ENCODE data around the gene CCNI2.

Gene CCNI2

DNA sequence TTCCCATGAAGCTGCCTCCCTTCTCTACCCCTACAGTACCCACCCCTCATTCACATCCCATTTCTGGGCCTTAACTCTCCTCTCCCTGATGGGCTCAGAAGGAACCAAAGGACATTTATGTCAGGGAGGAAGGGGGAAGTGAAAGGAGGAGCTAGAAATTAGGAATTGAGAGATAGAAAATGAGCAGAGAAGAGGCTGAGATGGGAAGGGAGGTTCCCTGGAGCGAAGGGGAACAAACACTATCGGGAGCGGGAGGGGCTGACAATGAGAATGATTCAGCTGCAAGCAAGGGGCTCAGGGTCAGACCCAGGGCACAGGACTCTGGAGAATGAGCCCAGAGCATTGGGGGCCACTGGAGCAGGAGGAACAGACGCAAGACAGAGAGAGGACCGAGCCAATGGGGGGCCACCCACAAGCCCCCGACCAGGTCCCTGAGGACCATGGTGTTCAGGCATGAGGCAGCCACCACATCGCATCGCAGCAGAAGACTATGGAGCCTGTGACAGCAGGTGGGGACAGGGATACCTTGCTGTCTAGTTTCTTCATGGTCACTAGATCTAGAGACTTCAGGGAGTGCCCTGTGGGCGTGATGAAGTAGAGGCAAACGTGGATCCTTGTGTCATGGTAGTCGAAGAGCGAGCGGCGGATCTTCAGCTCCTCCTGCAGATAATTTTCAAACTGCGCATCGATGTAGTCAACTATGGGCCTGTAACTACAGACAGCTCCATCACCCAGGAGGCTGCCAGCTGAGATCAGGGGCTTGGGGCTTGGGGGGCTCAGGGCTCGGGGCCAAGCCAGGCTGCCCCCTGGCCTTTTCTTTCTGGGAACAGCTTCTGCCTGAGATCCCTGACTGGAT is 16.2 kb downstream of the CCNI2 start:
- intact Hi-C loops (cut with DNase I): no loop called here
- peak in 2 of 10 donors; percentile 39 to 46 for DNase-seq

DNA sequence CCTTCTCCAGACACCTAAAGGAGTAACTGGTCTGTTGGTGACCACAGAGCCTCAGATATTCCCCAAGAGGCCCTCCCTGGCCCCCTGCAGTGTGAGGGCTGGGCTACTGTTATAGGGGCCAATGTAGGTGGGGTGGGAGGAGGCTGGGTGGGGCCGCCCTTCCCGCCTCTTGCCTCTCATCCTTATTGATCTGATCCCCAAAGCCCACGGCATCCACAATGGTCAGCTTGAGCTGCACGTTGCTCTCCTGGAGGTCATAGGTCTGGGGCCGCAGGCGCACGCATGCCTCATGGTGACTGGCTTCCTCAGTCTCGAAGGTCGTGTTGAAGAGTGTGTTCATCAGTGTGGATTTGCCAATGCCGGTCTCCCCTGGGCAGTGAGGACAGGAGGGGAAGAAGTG is 16.8 kb downstream of the CCNI2 start:
- DNase-seq: peak in 2 of 10 donors; percentile 28 to 30
- intact Hi-C loops (cut with DNase I): no loop called here

DNA sequence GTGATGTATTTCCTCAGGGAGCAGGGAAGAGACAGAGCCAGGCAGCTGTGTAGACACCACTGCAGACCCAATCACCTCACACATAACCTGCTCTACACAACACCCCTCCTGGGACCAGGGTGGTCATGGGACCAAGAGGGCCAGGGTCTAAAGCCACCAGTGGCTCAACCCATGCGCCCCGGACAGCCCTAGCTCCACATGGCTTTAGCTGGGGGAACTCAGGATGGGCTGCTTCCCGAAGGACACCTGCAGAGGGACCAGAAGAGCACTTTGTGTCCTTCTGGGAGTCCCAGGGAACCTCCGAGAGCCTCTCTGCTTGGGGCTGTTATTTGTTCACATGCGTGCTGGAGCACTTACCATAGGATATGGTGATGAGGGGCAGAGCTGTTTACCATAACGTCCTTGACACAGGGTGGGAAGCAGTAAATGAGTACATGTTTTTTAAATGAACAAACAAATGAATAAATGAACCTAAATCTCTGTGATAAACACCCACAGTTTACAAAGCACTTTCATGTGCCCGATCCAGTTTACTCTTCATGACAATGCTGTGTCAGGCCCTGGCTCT is 17.5 kb downstream of the CCNI2 start:
- intact Hi-C loops (cut with DNase I): no loop called here
- peak in 1 of 10 donors; percentile 10 for DNase-seq

DNA sequence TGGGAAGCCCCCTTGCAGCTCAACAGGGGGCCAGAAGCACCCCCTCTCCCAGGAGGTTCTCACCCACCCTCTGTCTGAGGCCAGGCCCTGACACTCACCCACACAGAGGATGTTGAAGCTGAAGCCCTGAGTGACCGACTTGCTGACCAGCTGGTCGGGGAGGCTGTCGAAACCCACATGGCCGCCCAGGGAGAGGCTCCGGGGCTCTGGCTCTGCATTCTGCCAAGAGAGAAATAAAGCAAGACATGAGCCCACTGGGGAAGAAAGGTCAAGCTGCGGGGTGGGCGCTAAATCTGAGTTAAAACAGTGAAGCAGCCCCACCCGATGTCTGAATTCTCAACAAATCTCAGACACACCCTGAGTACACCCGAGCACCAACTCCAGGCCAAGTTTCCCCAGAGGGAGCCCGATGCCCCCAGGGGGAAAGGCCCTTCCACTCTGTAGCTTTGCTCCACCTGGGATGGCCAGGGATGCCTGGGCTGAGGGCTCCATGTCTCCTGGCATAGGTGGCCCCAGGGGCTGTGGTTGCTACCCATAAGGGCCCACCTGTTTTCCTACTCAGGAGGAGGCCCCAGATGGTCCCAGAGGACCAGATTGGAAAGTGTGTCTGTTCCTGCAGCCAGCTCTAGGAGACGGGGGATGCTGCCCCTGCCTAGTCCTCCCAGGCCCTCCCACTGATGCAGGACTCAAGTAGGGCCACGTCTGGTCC is 18.2 kb downstream of the CCNI2 start:
- peak in 2 of 10 donors; percentile 65 to 82 for DNase-seq
- intact Hi-C loops (cut with DNase I): no loop called here

DNA sequence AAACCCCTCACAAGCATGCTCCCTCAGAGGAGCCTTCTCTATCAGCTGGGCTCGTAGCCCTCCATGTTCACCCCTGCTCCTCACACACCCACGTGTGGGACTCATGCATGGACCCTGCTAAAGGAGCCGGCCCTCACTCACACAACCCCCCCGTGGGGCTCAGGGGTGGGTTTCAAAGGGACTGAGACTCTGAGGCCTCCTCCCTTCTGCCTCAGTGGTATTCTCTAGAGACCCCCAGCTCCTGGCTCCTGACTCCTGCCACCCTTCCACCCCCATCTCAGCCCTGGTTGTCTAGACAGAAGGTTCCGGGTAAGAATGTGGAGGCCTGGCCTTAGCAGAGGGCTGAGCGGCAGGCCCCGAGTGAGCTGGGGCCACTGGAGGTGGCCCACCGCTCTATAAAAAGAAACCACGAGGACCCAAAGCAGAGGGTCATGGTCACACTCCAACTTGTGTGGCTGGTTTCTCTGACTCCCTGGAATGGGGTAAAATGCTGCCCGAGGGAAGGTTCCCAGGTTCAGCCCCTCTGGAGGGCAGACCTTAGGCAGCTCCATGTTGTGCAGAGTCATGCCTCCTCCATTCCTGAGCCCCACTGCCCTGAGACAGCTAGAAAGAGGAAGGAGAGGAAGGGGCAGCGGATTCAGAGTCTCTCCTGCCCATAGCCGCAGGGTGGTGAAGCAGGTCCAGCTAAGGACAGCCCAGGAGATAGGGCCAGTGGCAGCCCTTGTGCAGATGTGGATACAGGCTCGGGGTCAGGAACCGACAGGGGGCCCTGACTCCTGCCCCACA is 19.0 kb downstream of the CCNI2 start:
- DNase-seq: peak in 2 of 10 donors; percentile 24 to 69
- intact Hi-C loops (cut with DNase I): no loop called here

DNA sequence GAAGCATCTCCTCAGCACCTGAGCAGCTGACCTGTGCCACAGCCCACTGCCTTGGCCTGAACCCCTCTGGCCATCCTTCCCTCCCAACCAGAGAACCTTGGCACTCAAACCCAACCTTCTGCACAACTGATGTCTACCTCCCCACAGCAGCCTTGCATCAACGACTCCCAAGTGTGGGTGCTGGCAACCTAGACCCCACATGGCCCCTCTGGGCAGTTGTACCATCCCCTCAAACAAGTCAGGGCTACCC is 19.5 kb downstream of the CCNI2 start:
- DNase-seq: peak in 1 of 10 donors; percentile 52
- intact Hi-C loops (cut with DNase I): no loop called here

DNA sequence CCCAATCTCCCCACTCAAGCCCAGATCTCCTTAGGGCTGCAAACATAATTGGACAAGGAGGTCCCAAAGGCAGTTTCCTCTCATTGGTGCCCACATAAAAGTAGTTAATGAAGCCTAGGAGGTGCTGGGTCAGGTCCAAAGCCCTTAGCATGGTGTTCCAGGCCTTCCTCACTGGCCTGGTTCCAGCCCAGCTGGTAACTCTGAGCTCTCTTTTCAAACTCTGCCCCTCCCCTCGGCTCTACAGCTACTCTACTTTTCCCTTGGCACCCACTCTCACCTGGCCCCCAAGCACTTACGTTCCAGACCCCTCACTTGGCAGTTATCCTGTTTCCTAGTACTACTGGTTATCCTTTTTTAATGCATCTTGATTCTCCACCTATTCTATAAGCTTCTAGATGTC is 19.9 kb downstream of the CCNI2 start:
- intact Hi-C loops (cut with DNase I): no loop called here
- DNase-seq: peak in 2 of 10 donors; percentile 81 to 86

DNA sequence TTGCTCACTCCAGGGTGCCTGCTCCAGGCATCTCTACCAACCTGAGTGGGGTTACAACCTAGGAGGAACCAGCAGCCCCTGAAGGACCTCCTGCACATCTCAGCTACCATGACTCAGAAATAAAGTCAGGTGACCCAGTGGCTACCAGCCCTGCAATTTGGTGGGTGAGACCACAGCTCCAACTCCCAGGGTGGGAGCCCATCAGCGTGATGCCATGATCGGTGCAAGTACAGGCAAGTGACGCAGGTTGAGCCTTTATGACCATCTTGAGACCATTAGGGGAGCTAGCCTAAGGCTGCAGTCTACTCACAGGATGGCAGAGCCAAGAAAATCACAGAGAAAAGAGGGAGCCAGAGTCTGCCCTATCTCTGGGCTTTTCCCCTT is 21.3 kb downstream of the CCNI2 start:
- intact Hi-C loops (cut with DNase I): no loop called here
- DNase-seq: peak in 2 of 10 donors; percentile 28 to 74

DNA sequence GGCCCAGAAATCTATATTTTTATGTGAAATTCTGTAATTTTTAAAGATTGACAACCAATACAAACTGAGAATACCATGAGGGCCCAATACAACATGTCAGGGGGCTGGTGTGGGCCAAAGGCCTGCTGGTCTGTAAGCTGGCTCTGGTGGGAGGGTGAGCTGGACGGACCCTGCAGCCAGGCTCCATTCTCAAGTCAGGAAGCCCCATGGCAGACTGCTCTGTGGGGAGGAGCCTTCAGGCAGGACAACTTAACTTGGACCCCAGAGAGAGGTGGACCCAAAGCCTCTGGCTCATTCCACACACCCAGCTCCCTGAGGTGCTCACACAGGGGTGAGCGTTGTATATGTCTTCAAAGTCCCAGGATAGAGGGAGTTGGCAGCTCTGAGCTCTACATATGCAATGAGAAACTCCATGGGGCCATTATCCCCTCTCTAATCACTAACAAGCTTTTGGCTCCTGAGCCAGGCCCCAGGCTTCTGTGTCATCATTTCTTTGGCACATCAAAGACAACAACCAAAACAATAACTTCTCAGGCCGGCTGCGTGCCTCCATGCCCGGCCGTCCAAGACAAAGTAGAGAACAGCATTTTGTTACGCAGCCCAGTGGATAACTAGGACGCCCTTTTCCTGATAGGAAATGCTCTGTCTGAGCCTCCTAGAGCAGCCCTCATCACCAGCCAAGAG is 23.4 kb downstream of the CCNI2 start:
- DNase-seq: peak in 2 of 10 donors; percentile 51 to 86
- intact Hi-C loops (cut with DNase I): no loop called here

DNA sequence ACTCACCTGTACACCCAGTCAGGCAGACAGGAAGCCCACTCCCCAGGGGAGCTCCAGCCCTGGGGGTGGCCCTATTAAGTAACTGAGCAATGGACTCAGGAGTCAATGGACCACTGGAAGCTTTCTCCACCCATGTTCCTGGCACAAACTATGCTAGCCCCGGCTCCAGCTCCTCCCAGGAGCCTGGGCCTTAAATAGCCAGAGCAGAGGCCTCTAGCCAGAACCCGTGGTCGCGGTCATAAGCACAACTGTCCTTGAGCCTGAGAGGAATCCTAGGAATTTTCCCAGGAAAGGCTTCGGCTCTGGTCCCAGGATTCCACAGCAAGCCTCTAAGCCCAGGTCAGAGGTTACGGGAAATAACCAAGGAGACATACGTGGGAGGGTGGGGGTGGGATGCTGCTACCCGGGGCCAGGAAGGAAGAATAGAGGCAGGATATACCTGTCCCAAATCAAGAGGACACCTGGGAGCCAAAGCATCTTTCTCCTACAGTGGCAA is 24.3 kb downstream of the CCNI2 start:
- intact Hi-C loops (cut with DNase I): no loop called here
- peak in 1 of 10 donors; percentile 64 for DNase-seq

DNA sequence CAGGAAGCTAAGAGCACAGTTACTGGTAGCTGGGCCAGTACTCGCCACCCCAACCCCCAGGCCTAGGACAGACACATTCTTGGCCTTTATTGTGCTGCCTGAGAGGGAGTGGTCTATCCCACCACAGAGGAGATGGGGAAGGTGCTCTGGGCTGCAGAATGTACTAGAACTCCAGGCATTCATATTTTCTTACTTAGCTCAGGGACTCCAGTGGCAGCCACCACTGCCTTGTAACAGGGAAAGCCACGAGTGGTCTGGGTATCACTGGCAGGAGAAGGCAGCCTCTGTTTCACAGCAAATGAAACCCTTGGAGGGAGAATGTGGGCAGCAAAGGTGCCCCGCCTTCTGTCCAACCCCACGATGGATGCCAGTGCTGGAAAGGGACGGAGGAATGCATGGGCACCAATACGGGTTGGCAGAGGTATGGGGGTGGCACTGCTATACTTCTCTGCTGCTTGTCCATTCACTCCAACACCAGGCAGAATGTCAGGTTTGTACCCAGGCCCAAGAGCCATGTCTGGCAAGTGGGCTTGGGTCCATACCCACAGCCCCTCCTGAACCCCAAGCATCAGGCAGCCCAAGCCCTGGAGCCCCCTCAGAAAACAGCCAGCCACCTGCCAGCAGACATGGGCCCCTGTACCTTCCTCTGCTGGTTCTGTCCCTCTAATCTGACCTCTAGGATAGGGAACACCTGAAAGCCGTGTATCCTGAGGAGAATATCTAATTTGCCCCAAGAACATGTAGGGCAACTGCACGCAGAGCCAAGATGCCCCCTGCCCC is 25.3 kb downstream of the CCNI2 start:
- intact Hi-C loops (cut with DNase I): no loop called here
- peak in 2 of 10 donors; percentile 65 to 82 for DNase-seq

DNA sequence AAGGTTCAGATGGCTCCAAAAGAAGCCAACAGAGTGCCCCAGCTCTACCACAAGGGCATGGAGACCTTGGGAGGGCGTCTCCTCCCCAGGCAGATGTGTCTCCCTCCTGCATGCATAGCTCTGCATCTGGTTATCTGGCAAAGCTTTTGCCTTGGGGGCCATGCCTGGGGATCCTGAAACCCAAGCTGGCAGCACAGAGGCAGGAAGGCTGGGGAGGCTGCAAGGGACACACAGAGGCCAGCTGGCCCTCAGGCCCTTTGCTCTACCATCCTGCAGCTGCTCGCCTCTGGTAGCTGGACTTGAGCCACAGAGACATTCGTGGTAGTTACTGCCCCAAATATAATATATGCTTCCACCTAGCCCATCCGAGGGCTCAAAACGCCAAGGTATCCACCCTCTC is 25.9 kb downstream of the CCNI2 start:
- DNase-seq: peak in 3 of 10 donors; percentile 46 to 88 (median 68)
- intact Hi-C loops (cut with DNase I): no loop called here

DNA sequence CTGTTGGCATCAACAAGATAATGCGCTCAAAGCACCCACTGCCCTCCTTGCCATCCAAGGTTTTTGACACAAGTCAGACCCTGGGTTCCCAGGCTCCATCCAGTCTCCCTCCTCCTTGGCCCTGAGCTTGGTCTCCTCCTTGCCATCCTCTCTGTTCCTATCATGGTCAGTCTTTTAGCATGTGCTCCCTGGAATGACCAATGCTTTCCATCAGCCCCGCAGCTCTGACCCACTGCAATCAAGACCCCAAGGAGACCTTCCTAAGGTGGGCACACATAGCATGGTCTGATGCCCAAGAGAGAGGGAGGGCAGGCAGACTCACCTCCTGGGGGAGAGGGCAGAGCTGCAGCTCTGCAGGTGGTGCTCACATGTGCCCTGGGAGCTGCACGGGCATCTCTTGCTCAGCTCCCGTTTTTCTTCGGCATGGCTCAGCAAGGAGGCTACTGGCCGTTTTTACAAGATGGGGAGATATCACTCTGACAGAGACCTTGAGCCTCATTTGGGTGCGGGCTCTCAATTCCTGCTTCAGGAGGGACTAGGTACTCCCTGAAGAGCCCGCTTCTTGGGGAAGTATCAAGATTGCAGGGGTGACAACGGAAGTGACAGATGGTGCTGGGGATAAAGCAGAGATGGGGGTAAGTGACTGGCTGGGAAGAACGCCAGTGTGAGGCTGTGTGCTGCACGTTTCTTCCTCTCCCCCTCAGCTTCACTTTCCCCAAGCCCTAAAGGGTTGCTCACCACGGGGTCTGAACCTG is 26.6 kb downstream of the CCNI2 start:
- peak in 1 of 10 donors; percentile 86 for DNase-seq
- intact Hi-C loops (cut with DNase I): no loop called here

DNA sequence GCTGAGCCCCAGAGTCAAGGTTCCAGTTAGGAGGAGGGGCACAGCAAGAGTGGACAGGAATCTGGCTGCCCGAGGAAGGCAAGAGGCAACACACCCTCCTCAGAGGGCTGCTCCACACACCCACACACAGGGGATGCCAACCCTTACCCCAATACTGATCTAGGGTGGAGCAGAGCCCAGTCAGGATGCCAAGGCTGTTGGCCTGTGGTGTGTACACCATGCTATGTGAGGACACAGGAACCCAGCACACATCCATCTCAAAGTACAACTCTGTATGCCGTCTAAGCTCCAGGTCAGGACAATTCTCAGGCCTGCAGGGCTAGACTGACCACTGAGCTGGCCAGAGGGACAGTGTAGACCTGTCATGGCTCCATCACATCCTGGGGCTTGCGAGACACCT is 27.2 kb downstream of the CCNI2 start:
- intact Hi-C loops (cut with DNase I): no loop called here
- peak in 1 of 10 donors; percentile 68 for DNase-seq

DNA sequence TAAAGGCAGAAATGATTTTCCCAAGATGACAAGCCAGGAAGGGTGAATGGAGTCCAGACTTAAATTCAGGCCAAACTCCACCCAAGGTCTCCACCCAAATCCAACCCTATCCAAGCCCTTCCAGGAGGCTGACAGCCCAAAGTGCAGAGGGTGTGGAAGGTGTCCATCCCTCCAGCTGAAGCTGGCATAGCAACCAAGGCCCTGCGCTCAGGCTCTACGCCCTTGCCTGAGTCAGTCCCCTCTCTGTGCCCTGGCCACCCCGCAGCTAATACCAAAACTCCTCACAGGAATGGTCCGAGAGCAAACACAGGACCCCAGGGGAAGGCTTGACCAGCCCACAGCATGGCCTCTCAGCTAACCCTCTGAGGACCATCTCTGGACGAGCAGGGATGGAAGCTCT is 27.7 kb downstream of the CCNI2 start:
- intact Hi-C loops (cut with DNase I): loop anchor here (5.0 kb wide), 1 partner anchor 37 kb away; the partner anchor contains the start of gene SOWAHA

DNA sequence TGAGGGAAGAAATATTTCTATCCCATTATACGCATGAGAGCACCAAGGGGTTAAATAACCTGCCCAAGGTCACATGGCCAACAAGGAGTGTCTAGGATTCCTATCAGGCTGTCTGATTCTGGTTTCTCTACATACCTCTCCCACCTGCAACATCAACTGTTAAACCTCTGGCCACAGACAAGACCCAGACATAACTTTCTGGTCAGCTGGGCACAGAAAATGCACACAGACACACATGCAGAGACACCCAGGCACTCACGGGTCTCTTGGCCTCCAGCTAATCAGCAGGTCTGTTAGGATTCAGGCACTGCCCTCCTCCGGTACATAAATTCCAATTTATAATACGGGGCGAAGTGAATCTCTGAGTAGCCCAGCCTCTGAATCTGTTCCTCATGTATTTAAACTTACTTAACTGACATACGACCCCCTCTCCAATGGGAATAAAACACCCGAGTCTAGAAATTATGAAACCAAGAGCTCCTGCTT is 28.3 kb downstream of the CCNI2 start:
- DNase-seq: peak in 1 of 10 donors; percentile 69
- intact Hi-C loops (cut with DNase I): loop anchor here (5.0 kb wide), 1 partner anchor 37 kb away; the partner anchor contains the start of gene SOWAHA

More for the DNA sequence above, 27.7 kb downstream of the CCNI2 start:
- DNase-seq: peak in 1 of 10 donors; percentile 70

DNA sequence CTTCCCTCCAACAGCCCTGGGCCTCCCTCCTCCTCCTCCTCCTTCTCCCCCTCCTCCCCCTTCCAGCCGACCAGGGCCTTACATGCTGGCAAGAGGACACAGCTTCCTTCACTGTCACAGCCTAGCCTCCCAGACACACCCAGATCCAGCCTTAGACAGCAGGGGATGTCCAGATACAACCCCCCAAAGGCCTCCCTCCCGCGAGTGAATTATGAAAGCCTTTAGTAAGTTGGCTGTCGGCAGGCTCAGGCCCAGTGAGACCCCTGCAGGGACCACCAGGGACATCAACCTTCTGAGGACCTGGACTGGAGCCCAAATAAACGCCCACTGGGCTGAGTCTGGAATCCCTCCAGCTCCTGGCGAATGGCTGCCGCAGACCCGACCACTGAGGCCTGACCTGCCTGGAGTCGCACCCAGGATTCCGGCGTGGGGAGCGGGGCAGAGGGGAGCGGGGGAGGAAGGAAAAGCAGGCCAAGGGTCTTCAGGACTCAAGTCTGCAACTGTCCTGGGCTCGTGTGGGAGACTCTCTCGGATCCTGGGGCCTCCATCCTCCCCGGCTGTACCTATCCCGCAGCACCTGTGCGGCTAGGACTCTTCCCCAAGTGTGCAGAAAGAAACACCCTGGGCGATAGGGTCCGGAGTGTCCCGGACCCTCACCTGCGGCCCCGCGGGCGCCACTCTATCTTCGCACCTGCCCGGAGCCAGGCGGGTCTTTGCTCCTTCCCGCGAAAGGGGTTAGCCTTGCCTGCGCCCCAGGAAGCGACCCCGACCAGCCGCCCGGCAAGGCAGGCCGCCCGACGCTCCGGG is 29.1 kb downstream of the CCNI2 start:
- peak in 8 of 10 donors; percentile 42 to 92 (median 60) for DNase-seq
- intact Hi-C loops (cut with DNase I): loop anchor here (5.0 kb wide), 1 partner anchor 36 kb away; the partner anchor contains the start of gene SOWAHA

Measured in posterior cingulate gyrus (tissue), 11 donors.